ENCODE measurements around the gene EPB41L2. TPM values are rescaled to one million over a fixed set of nuclear protein-coding genes. Genes with fewer than 3 reads are reported as not detected.

EPB41L2 gene
- total RNA-seq, 4 donors from 2014 or later: 190 to 321 (median 265) TPM

- 39 to 45% methylated on average over 7 of the region's 7 CpGs for WGBS, 2 donors
- Histone ChIP-seq H3K36me3 (no peaks in the 10 kb centered on the region), H3K4me1 (peaks cover 0 to 52% (median 16%) of the 10 kb centered on the region in 4 donors), H3K4me3 (no peak overlapping the region), H3K27ac (peak overlapping the region in 2 of 4 donors; percentile 8 to 42), H3K27me3 (no peaks in the 10 kb centered on the region), H3K9me3 (no peaks in the 10 kb centered on the region)
- DNase-seq (ENCODE audit: low spot score in 2 of 2): no peak
- TF ChIP-seq EP300 (IDR thresholded peaks at IDR 0.05) (no peak), POLR2A (IDR thresholded peaks at IDR 0.05) (no peak), CTCF (IDR thresholded peaks at IDR 0.05) (no peak)
Observed at GRCh38 chr6:131029626-131030297, 33.3 kb downstream of the EPB41L2 start.

- H3K27ac ChIP-seq: no peak overlapping the region
- peaks cover 3 to 58% (median 21%) of the 10 kb centered on the region in 4 donors for H3K4me1 ChIP-seq
- no peaks in the 10 kb centered on the region for H3K27me3 ChIP-seq
- TF ChIP-seq EP300 (IDR thresholded peaks at IDR 0.05): no peak
- TF ChIP-seq POLR2A (IDR thresholded peaks at IDR 0.05): no peak
- no peak for TF ChIP-seq CTCF (IDR thresholded peaks at IDR 0.05)
- WGBS, 2 donors: 89 to 97% methylated on average over 2 of the region's 2 CpGs
- H3K9me3 ChIP-seq: no peaks in the 10 kb centered on the region
- no peak overlapping the region for H3K4me3 ChIP-seq
- no peaks in the 10 kb centered on the region for H3K36me3 ChIP-seq
- no peak for DNase-seq (ENCODE audit: low spot score in 2 of 2)
Observed at GRCh38 chr6:131027326-131027725, 35.7 kb downstream of the EPB41L2 start.

- 57% methylated on average over 1 of the region's 1 CpG for WGBS, 2 donors
- Histone ChIP-seq H3K9me3 (no peaks in the 10 kb centered on the region), H3K4me3 (no peak overlapping the region), H3K27me3 (no peaks in the 10 kb centered on the region), H3K36me3 (no peaks in the 10 kb centered on the region), H3K4me1 (peaks cover 3 to 53% (median 21%) of the 10 kb centered on the region in 4 donors), H3K27ac (peak overlapping the region in 1 of 4 donors; percentile 67)
- no peak for TF ChIP-seq POLR2A (IDR thresholded peaks at IDR 0.05)
- no peak for TF ChIP-seq EP300 (IDR thresholded peaks at IDR 0.05)
- no peak for TF ChIP-seq CTCF (IDR thresholded peaks at IDR 0.05)
- DNase-seq (ENCODE audit: low spot score in 2 of 2): no peak
Observed at GRCh38 chr6:131026243-131026642, 36.8 kb downstream of the EPB41L2 start.

- H3K36me3 ChIP-seq: no peaks in the 10 kb centered on the region
- peak overlapping the region in 2 of 4 donors; percentile 54 to 67 for H3K27ac ChIP-seq
- no peaks in the 10 kb centered on the region for H3K27me3 ChIP-seq
- TF ChIP-seq CTCF (IDR thresholded peaks at IDR 0.05): no peak
- TF ChIP-seq EP300 (IDR thresholded peaks at IDR 0.05): no peak
- no peak for TF ChIP-seq POLR2A (IDR thresholded peaks at IDR 0.05)
- no peak for DNase-seq (ENCODE audit: low spot score in 2 of 2)
- peaks cover 3 to 43% (median 17%) of the 10 kb centered on the region in 4 donors for H3K4me1 ChIP-seq
- H3K9me3 ChIP-seq: no peaks in the 10 kb centered on the region
- no peak overlapping the region for H3K4me3 ChIP-seq
- WGBS, 2 donors: 93 to 97% methylated on average over 6 of the region's 6 CpGs
Observed at GRCh38 chr6:131024565-131024964, 38.5 kb downstream of the EPB41L2 start.

- no peaks in the 10 kb centered on the region for H3K9me3 ChIP-seq
- no peak overlapping the region for H3K4me3 ChIP-seq
- H3K36me3 ChIP-seq: no peaks in the 10 kb centered on the region
- 46 to 53% methylated on average over 3 of the region's 3 CpGs for WGBS, 2 donors
- no peak for DNase-seq (ENCODE audit: low spot score in 2 of 2)
- H3K27me3 ChIP-seq: no peaks in the 10 kb centered on the region
- H3K4me1 ChIP-seq: peaks cover 3 to 37% (median 14%) of the 10 kb centered on the region in 4 donors
- TF ChIP-seq EP300 (IDR thresholded peaks at IDR 0.05): peak in 1 of 2 donors; percentile 13
- TF ChIP-seq POLR2A (IDR thresholded peaks at IDR 0.05): no peak
- no peak for TF ChIP-seq CTCF (IDR thresholded peaks at IDR 0.05)
- H3K27ac ChIP-seq: peak overlapping the region in 2 of 4 donors; percentile 54 to 67
Observed at GRCh38 chr6:131023834-131024504, 39.1 kb downstream of the EPB41L2 start.
